Vagina (tissue), 2 donors: ENCODE measurements around the gene HOXA6.

Experiments
- CTCF ChIP-seq, 3 experiments: fragments of 450-650 bp in 2 of 3; fragments of 200-600 bp in 1 of 3; sonication (generic) in 1 of 3; IDR thresholded peaks; one replicate each; pipeline ENCODE4 v1.5.1; 2017 to 2019; ENCODE audit warnings: antibody characterized with exemption in 3 of 3, mild to moderate bottlenecking in 2 of 3, moderate library complexity in 2 of 3
- POLR2AphosphoS5 ChIP-seq, 2 donors: sonication (generic); formaldehyde crosslinking; IDR thresholded peaks; one replicate each; pipeline ENCODE4 v1.9.0; 2017; ENCODE audit warnings: antibody characterized with exemption in 2 of 2, mild to moderate bottlenecking in 2 of 2, low read depth in 1 of 2; ENCODE audit not compliant: insufficient read depth in 1 of 2

- TF ChIP-seq CTCF (IDR thresholded peaks at IDR 0.05), result no peak
- no peak for TF ChIP-seq POLR2AphosphoS5 (IDR thresholded peaks at IDR 0.05; ENCODE audit: insufficient read depth in 1 of 2, low read depth in 1 of 2)
Observed at GRCh38 chr7:27123477-27124053, 24.0 kb downstream of the HOXA6 start.
